Endometrial microvascular endothelial cells (primary cell): ENCODE measurements around the gene ZNF668. TPM values are rescaled to one million over a fixed set of nuclear protein-coding genes. Genes with fewer than 3 reads are reported as not detected.

Experiments used
- in situ Hi-C: cut with HindIII; loops from 2 replicates; pipeline ENCODE4 v1.10.0; 2017; ENCODE audit warnings: low sequenced_read_pairs, low pct_unique_long_range_greater_than_20kb; ENCODE audit errors: inconsistent ontology term
- total RNA-seq: library from RNA; depleted of rRNA; stranded (reverse); fragments of >200 nt; gene quantifications from one replicate; pipeline ENCODE4 v1.2.3, GENCODE V29; 2015; ENCODE audit errors: inconsistent ontology term

ZNF668 gene
- total RNA-seq, 1 donor from 2014 or later, result 16.5 TPM

DNA sequence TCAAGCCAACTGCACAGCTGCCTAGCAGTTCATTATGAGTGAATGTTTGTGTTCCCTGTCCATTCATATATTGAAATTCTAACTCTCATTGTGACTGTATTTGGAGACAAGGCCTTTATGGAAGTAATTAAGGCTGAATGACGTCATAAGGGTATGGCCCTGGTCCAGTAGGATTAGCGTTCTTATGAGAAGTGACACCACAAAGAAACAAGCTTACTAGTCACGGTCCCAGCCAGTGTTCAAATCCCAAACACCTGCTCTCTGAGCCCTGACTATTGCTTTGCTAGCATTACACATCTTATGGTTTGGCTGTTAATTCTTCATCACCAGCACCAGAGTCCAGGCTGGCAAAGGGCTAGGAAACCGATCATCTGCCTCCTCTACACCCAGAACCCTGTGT is 2.2 kb downstream of the ZNF668 start:
- in situ Hi-C loops, result loop anchor here (25.0 kb wide), 1 partner anchor 110 kb away; the partner anchor contains the start of gene SETD1A

DNA sequence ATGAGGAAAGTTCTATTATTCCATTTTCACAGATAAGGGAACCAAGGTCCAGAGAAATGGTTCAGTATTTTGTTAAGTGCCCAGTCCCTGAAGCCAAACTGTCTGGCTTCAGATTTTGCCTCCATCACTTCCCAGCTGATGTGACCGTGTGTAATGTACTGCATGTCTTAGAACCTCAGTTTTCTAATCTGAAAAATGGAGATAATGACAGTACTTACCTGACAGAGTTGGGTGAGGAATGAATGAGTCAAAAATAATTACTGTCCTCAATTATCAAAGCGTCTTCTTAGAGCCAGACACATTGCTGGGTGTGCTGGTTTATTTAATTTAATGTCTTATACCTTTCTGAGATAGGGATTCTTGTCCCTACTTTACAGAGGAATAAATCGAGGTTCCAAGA is 6.7 kb downstream of the ZNF668 start:
- in situ Hi-C loops, result loop anchor here (25.0 kb wide), 1 partner anchor 105 kb away; the partner anchor contains the start of gene SETD1A

DNA sequence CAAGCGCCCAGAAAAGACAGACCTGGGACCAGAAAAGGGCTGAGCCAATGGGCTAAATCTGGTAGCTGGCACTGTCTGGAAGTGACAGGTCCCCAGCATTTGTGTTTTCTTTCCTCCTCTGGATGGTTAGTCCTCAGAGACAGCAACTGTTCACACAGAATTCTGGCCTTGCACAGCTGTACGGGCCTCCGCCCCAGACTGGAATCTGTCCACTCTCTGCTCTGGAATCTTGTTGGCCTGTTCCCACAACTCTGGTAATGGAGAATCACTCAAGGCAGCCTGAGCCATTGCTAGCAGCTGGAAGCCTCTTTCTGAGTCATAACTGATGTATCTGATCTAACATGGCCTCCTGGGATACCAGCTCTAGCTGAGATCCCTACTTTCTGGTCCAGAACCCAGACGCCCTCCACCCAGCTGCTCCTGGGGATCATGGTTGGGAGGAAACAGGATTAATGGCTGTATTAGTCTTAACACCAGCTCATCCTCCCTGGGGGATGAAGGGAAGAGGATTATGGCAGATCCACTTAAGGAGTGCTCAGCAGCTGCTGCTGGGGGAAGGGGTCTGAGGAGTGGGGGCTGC is 9.1 kb downstream of the ZNF668 start:
- in situ Hi-C loops, result loop anchor here (25.0 kb wide), 1 partner anchor 103 kb away; the partner anchor contains the start of gene SETD1A

DNA sequence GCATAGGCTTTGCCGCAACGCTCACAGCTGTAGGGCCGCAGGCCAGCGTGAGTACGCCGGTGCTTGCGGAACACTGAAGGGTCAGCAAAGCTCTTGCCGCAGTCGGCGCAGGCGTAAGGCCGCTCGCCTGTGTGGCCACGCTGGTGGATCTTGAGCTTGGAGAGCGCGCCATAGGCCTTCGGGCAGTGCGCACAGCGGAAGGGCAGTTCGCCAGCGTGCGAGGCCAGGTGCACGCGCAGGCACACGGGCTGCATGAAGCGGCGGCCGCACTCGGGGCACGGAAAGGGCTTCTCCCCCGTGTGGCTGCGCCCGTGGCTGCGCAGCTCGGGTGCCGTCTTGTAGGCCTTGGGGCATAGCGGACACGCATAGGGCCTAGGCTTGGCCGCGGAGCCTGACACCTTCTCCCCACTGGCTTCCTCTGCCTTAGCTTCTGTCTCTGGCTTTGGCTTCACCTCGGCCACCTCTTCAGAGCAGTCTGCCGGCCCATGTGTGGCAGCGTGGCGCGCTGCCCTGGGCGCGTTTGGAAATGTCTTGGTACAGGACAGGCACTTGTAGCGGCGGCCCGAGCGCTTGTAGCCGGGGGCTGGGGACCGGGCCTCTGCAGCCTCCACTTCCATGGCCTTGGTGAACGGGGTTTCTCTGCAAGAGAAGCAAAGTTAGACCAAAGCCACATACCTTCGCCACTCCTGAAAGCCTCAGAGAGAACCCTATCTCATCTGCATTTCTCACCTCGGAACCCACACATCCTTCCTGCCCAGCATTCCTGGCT is 10.0 kb downstream of the ZNF668 start:
- in situ Hi-C loops, result loop anchor here (25.0 kb wide), 1 partner anchor 102 kb away; the partner anchor contains the start of gene SETD1A

DNA sequence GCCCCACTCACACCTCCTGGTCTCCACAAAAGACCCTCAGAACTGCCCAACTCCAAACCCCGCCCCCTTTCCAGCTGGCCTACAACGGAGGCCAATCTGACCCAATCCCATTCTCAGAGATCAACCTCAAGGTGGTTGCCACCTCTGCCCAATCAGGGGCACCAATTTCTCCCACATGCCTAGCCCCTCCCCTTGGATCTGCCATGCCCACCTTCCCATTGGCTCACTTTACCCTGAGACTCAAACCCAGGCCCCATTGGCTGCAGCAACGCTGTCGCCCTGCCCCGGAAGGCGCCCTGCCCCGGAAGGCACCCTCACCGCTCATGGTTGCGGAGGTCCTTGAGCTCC is 10.6 kb downstream of the ZNF668 start:
- in situ Hi-C loops, result loop anchor here (25.0 kb wide), 1 partner anchor 101 kb away; the partner anchor contains the start of gene SETD1A

DNA sequence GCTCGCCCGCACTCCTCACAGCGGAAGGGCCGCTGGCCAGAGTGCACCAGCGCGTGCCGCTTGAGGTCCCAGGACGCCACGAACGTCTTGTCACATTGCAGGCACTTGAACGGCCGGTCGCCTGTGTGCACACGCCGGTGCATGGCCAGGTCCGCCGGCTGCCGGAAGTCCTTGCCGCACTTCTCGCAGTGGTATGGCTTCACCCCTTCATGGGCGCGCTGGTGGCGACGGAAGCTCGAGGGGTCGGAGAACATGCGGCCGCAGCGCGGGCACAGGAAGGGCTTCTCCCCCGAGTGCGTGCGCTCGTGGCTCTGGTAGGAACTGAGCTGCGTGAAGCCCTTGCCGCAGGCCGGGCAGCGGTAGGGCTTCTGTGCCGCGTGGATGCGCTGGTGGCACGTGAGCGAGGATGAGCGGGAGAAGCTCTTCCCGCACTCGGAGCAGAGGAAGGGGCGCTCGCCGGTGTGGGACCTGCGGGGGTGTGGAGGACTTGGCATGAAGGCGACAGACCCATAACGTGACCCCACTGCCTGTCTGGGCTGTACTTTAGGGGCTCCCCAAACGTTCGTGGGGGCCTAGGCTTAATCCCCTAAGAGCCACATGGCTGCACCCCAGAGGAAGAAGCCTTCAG is 12.1 kb downstream of the ZNF668 start:
- in situ Hi-C loops, result loop anchor here (25.0 kb wide), 1 partner anchor 100 kb away; the partner anchor contains the start of gene SETD1A

DNA sequence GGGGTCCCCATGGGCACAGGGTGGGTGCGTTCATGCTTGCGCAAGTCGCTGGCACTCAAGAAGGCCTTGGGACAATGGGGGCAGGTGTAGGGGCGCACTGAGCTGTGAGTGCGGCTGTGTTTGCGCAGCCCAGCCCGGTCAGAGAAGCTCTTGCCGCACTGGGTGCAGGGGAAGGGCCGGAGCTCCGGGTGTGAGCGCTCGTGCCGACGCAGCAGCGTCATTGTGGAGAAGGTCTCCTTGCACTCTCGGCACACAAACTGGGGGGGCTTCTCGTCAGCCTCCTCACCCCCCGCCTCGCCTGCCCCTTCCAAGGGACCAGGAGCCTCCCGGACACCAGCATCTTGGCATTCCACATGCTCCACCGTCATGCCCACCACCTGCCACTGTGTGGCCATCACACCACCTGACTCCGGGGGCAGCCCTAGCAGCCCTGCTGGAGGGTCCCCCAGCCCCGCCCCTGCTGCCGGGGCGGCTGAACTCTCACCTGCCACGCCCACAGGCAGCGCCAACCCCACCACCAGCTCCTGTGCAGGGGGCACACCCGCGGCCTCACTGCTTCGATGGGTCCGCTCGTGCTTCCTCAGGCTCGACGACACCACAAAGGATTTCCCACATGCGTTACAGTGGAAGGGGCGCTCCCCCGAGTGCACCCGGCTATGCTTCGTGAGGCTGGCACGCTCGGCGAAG is 12.8 kb downstream of the ZNF668 start:
- in situ Hi-C loops, result loop anchor here (25.0 kb wide), 1 partner anchor 99 kb away; the partner anchor contains the start of gene SETD1A

DNA sequence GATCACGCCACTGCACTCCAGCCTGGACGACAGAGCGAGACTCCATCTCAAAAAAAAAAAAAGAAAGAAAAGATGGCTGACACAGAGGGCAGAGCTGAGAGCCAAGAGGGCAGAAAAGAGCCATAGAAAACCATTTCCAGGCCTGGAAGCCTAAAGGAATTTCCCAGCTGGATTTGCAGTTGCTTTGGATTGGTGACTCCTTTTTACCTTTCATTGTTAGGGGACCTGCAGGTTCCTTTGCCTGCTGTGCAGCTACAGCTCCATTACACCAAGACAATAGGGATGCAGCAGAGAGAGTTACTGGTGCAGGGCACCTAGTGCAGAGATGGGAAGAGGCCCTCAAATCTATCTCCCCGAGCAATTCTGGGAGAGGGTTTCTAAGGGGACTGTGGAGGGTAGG is 18.4 kb downstream of the ZNF668 start:
- in situ Hi-C loops, result loop anchor here (25.0 kb wide), 1 partner anchor 93 kb away; the partner anchor contains the start of gene SETD1A

DNA sequence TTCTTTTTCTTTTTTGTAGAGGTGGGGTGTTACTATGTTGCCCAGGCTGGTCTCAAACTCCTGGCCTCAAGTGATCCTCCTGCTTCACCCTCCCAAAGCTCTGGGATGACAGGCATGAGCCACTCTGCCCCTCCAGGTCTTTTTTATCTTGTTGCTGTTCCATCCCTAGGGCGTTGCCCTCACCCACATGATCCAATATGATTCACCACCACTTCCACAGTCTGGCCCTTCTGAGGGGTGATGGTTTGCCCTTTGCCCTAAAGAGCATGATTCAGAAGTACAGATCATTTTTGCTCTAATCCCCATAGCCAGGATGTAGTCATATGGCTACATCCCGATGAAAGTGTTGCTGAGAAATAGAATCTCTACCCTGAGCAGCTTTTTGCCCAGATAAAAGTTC is 21.9 kb downstream of the ZNF668 start:
- in situ Hi-C loops, result loop anchor here (25.0 kb wide), 1 partner anchor 90 kb away; the partner anchor contains the start of gene SETD1A

DNA sequence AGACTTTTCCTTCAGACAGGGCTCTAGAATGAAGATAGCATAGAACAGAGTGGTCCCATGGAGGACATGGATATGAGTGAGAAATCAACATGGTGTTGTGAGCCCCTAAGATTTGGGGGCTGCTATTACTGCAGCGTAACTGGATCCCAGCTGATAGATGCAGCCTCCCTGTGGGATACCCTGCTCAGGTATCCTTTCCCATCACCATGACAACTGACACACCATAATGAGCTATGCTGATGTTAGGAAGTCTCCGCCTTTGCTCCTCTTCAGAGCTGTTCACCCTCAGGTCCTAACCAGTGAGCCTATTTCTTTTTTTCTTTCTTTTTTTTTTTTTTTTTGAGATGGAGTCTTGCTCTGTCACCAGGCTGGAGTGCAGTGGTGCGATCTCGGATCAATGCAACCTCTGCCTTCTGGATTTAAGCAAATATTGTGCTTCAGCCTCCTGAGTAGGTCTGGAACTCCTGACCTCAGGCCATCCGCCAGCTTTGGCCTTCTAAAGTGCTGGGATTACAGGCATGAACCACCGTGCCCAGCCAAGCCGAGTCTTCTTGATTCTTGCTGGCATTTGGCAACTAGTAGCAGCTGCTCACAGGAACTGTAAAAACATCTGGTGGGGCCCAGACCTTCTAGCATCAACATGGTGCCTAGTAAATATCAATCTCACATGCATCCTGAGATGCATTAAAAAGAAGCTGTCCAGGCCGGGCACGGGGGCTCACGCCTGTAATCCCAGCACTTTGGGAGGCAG is 23.6 kb downstream of the ZNF668 start:
- in situ Hi-C loops, result loop anchor here (25.0 kb wide), 1 partner anchor 88 kb away; the partner anchor contains the start of gene SETD1A

DNA sequence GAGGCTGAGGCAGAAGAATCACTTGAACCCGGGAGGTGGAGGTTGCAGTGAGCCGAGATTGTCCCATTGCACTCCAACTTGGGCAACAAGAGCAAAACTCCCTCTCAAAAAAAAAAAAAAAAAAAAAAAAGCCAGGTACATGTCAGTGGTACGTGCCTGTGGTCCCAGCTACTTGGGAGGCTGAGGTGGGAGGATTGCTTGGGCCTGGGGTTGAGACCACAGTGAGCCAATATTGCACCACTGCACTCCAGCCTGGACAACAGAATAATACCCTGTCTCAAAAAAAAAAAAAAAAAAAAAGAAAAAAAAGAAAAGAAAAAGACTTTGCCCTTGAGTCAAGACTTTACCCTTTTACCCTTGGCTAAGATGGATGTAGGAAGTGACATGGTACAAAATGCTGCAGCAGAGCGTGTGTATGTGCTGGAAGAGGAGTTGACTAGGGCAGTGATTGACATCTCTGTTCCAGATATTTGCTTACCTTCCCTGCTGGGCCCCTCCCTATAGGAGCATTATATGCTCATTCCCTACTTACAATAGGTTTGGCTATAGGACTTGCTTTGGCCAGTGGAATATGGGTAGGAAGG is 30.1 kb downstream of the ZNF668 start:
- in situ Hi-C loops, result no loop called here

DNA sequence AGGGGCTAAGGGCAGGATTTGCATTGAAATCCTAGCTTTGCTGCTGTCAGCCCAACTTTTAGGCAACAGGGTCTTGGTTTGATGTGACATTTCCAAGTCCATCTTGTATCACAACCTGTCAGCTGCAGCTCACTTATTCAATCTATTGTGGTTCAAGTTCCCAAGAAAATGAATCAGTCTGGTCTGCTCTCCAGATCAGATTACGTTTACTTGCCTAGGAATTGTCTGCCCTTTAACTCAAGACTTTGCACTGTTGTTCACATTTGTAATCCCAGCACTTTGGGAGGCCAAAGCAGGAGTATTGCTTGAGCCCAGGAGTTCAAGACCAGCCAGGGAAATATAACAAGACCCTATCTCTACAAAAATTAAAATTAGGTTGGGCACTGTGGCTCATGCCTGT is 30.7 kb downstream of the ZNF668 start:
- in situ Hi-C loops, result no loop called here

DNA sequence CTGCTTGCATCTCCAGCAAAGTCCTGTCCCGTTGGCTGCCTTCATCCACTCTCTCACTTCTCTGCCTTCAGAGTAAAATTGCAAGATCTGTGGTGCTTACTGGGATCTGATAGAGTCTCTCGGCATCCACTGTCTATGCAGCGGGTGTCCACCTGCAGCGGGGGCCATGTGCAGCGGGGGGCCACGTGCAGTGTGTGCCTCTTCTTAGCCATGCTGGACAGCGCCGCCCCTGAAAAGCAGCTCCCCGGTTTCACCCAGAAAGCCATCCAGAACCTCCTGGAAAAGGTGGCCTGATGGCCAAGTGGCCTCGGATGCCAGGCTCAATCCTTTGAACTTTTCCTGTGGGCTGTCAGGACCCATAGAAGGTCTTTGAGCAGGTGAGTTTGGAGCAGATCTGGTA is 31.2 kb downstream of the ZNF668 start:
- in situ Hi-C loops, result no loop called here

DNA sequence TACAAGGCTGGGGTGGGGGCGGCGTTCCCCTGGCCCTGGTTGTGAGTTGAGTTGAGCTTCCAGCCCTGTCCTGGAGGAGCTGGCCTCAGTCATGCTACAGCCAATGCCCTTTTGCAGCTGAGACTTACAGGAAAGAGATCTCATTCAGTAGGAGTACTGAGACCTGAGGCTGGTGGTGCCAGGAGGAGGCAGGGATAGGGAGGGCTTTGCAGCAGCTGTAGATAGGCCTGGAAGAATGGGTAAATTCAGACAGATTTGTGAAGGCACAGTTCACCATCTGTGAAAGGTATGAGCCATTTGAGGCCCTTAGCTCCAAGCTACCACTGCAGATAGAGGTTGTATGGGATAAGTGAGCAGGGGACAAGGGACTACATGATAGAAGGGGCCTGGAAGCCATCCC is 35.0 kb downstream of the ZNF668 start:
- in situ Hi-C loops, result no loop called here

DNA sequence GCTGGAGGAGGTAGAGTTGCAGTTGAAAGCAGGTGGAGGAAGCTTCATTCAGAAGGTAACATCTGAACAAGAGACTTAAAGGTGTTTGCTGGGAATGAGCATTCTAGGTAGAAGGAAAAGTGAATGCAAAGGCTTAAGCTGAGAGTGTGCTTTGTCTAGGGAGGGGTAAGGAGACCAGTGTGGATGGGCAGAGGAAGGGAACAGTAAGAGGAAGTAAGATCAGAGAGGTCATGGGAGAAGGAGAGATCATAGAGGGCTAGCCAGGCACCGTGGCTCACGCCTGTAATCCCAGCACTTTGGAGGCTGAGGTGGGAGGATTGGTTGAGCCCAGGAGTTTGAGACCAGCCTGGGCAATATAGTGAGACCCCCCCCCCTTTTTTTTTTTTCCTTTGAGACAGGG is 37.3 kb downstream of the ZNF668 start:
- in situ Hi-C loops, result no loop called here

DNA sequence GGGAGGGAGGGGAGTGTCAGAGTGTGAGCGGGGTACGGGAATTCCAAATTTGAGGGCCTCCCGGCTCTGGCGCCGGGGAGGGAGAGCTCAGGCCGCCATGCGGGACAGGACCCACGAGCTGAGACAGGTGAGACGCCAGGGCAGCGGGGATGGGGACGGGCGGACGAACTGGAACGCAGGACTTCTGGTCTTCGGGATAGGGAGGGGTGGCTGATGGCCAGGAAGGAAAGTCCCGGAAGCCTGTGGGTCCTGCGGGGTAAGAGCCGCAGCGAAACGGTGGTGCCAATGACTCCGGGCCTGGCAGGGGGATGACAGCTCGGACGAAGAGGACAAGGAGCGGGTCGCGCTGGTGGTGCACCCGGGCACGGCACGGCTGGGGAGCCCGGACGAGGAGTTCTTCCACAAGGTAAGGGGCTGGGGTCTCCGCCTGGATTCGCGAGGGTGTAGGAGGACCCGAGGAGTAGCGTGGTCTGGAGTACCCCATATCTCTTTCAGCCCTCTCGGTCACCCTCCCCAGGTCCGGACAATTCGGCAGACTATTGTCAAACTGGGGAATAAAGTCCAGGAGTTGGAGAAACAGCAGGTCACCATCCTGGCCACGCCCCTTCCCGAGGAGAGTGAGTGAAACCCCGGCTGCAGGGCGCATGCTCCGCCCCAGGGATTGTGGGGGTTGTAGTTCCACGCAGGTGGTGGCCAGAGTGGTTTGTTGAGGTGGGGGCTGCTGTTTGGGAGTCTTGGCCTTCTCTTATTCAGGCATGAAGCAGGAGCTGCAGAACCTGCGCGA is 40.1 kb downstream of the ZNF668 start:
- in situ Hi-C loops, result no loop called here
